ENCODE data around the gene RSPH9. TPM values are rescaled to one million over a fixed set of nuclear protein-coding genes. Genes with fewer than 3 reads are reported as not detected.

Gene RSPH9
- total RNA-seq, 1 donor from 2014 or later: 0.30 TPM

GRCh38 chr6:43703512-43704429, 58.9 kb downstream of the RSPH9 start:
- FAIRE-seq (no peak), DNase-seq (ENCODE audit: low read depth) (no peak)
- Mint-ChIP-seq H3K4me1 (ENCODE audit: low read depth, unreplicated experiment) (peaks cover 19% of the 10 kb centered on the region), H3K4me3 (ENCODE audit: unreplicated experiment) (no peak overlapping the region), H3K27me3 (ENCODE audit: low read depth, unreplicated experiment) (peaks cover 8% of the 10 kb centered on the region), H3K27ac (ENCODE audit: unreplicated experiment) (no peak overlapping the region), H3K36me3 (ENCODE audit: low read depth, unreplicated experiment) (no peaks in the 10 kb centered on the region), H3K9me3 (ENCODE audit: unreplicated experiment) (no peaks in the 10 kb centered on the region)
- TF ChIP-seq, protein P1, sequence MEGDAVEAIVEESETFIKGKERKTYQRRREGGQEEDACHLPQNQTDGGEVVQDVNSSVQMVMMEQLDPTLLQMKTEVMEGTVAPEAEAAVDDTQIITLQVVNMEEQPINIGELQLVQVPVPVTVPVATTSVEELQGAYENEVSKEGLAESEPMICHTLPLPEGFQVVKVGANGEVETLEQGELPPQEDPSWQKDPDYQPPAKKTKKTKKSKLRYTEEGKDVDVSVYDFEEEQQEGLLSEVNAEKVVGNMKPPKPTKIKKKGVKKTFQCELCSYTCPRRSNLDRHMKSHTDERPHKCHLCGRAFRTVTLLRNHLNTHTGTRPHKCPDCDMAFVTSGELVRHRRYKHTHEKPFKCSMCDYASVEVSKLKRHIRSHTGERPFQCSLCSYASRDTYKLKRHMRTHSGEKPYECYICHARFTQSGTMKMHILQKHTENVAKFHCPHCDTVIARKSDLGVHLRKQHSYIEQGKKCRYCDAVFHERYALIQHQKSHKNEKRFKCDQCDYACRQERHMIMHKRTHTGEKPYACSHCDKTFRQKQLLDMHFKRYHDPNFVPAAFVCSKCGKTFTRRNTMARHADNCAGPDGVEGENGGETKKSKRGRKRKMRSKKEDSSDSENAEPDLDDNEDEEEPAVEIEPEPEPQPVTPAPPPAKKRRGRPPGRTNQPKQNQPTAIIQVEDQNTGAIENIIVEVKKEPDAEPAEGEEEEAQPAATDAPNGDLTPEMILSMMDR (IDR thresholded peaks at IDR 0.05; ENCODE audit: insufficient read depth, low read depth, low read length): no peak
- TF ChIP-seq EZH2 (IDR thresholded peaks at IDR 0.05; ENCODE audit: insufficient read depth, low read length): no peak
- Histone ChIP-seq H2AFZ (ENCODE audit: low read depth, low read length) (no peak overlapping the region), H3K4me1 (ENCODE audit: insufficient read depth, low read length) (peaks cover 25% of the 10 kb centered on the region), H3K4me3 (ENCODE audit: insufficient read depth, low read depth, low read length) (no peak overlapping the region), H3K9me3 (ENCODE audit: insufficient read depth, low read depth, low read length) (no peaks in the 10 kb centered on the region), H3K79me2 (ENCODE audit: insufficient read depth, low read length) (no peaks in the 10 kb centered on the region), H3K9ac (ENCODE audit: low read length) (no peak overlapping the region), H3K4me2 (ENCODE audit: low read length) (no peak overlapping the region), H4K20me1 (ENCODE audit: insufficient read depth, low read length) (no peaks in the 10 kb centered on the region), H3K27ac (ENCODE audit: low read depth, low read length) (no peak overlapping the region), H3K36me3 (ENCODE audit: insufficient read depth, low read length) (no peaks in the 10 kb centered on the region), H3K27me3 (ENCODE audit: insufficient read depth, low read length) (peaks cover 2% of the 10 kb centered on the region)

DNA sequence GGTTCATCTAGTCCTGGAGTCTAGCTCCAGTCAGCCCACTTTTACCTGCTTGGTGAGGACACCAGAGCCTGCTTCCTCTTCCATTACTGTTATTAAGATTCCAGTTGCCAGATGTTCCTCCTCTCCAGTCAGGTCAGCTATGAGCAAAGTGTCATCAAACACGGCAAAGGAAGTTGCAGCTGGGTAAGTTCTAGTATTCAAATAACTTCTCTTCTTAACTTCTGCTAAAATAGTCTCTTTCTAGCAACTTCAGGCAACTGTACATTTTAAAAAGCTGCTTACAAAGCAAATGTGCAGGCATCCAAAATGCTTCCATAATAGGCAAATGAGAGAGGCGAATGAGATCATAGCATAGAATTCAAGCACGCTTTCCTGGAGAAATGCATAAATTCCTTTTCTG, 61.2 kb downstream of the RSPH9 start:
- Mint-ChIP-seq H3K27ac (ENCODE audit: unreplicated experiment) (no peak overlapping the region), H3K9me3 (ENCODE audit: unreplicated experiment) (no peaks in the 10 kb centered on the region), H3K36me3 (ENCODE audit: low read depth, unreplicated experiment) (no peaks in the 10 kb centered on the region), H3K4me1 (ENCODE audit: low read depth, unreplicated experiment) (peaks cover 16% of the 10 kb centered on the region), H3K27me3 (ENCODE audit: low read depth, unreplicated experiment) (peaks cover 16% of the 10 kb centered on the region), H3K4me3 (ENCODE audit: unreplicated experiment) (no peak overlapping the region)
- H3K4me1 ChIP-seq (ENCODE audit: insufficient read depth, low read length): peaks cover 13% of the 10 kb centered on the region
- TF ChIP-seq, protein P1 (IDR thresholded peaks at IDR 0.05; ENCODE audit: insufficient read depth, low read depth, low read length): no peak
- no peak for TF ChIP-seq EZH2 (IDR thresholded peaks at IDR 0.05; ENCODE audit: insufficient read depth, low read length)
- H3K4me3 ChIP-seq (ENCODE audit: insufficient read depth, low read depth, low read length): no peak overlapping the region
- H3K36me3 ChIP-seq (ENCODE audit: insufficient read depth, low read length): no peaks in the 10 kb centered on the region
- peaks cover 2% of the 10 kb centered on the region for H3K27me3 ChIP-seq (ENCODE audit: insufficient read depth, low read length)
- no peak overlapping the region for H2AFZ ChIP-seq (ENCODE audit: low read depth, low read length)
- H3K79me2 ChIP-seq (ENCODE audit: insufficient read depth, low read length): no peaks in the 10 kb centered on the region
- no peak overlapping the region for H3K27ac ChIP-seq (ENCODE audit: low read depth, low read length)
- FAIRE-seq: no peak
- peak overlapping the region; percentile 0 for H3K4me2 ChIP-seq (ENCODE audit: low read length)
- DNase-seq (ENCODE audit: low read depth): no peak
- no peak overlapping the region for H3K9ac ChIP-seq (ENCODE audit: low read length)
- H4K20me1 ChIP-seq (ENCODE audit: insufficient read depth, low read length): no peaks in the 10 kb centered on the region
- H3K9me3 ChIP-seq (ENCODE audit: insufficient read depth, low read depth, low read length): no peaks in the 10 kb centered on the region

- Histone ChIP-seq H3K27ac (ENCODE audit: low read depth, low read length) (no peak overlapping the region), H3K36me3 (ENCODE audit: insufficient read depth, low read length) (no peaks in the 10 kb centered on the region), H2AFZ (ENCODE audit: low read depth, low read length) (no peak overlapping the region), H3K9me3 (ENCODE audit: insufficient read depth, low read depth, low read length) (no peaks in the 10 kb centered on the region), H4K20me1 (ENCODE audit: insufficient read depth, low read length) (no peaks in the 10 kb centered on the region), H3K27me3 (ENCODE audit: insufficient read depth, low read length) (peaks cover 2% of the 10 kb centered on the region), H3K4me2 (ENCODE audit: low read length) (peak overlapping the region; percentile 0), H3K4me1 (ENCODE audit: insufficient read depth, low read length) (peaks cover 13% of the 10 kb centered on the region), H3K79me2 (ENCODE audit: insufficient read depth, low read length) (no peaks in the 10 kb centered on the region), H3K9ac (ENCODE audit: low read length) (no peak overlapping the region), H3K4me3 (ENCODE audit: insufficient read depth, low read depth, low read length) (no peak overlapping the region)
- Mint-ChIP-seq H3K9me3 (ENCODE audit: unreplicated experiment) (no peaks in the 10 kb centered on the region), H3K27me3 (ENCODE audit: low read depth, unreplicated experiment) (peaks cover 16% of the 10 kb centered on the region), H3K27ac (ENCODE audit: unreplicated experiment) (no peak overlapping the region), H3K36me3 (ENCODE audit: low read depth, unreplicated experiment) (no peaks in the 10 kb centered on the region), H3K4me3 (ENCODE audit: unreplicated experiment) (no peak overlapping the region), H3K4me1 (ENCODE audit: low read depth, unreplicated experiment) (peaks cover 22% of the 10 kb centered on the region)
- DNase-seq (ENCODE audit: low read depth) (peak; percentile 55), FAIRE-seq (no peak)
- TF ChIP-seq, protein P1 (IDR thresholded peaks at IDR 0.05; ENCODE audit: insufficient read depth, low read depth, low read length): no peak
- no peak for TF ChIP-seq EZH2 (IDR thresholded peaks at IDR 0.05; ENCODE audit: insufficient read depth, low read length)
Measured at GRCh38 chr6:43706788-43707187, 62.0 kb downstream of the RSPH9 start.
